Transverse colon (tissue), 4 donors: ENCODE results near the gene BEND7.

Source experiments
- POLR2A ChIP-seq: fragments of 450-650 bp; IDR thresholded peaks from one replicate; pipeline ENCODE4 v1.6.1; 2016; ENCODE audit warnings: antibody characterized with exemption, mild to moderate bottlenecking, moderate library complexity
- POLR2AphosphoS5 ChIP-seq, 3 donors: sonication (generic); formaldehyde crosslinking; IDR thresholded peaks; one replicate each; pipeline ENCODE4 v1.6.1; 2016; ENCODE audit warnings: antibody characterized with exemption in 3 of 3
- TF ChIP-seq, protein P1 (sequence below), 5 experiments: fragments of 200-600 bp in 3 of 5; fragments of 450-650 bp in 2 of 5; sonication (generic) in 3 of 5; IDR thresholded peaks; 1 replicate in 2 of 5; 2 replicates in 3 of 5; pipeline ENCODE4 v1.5.1; 2016 to 2017; ENCODE audit warnings: antibody characterized with exemption in 5 of 5, inconsistent platforms in 3 of 5, mild to moderate bottlenecking in 2 of 5, moderate library complexity in 1 of 5

DNA sequence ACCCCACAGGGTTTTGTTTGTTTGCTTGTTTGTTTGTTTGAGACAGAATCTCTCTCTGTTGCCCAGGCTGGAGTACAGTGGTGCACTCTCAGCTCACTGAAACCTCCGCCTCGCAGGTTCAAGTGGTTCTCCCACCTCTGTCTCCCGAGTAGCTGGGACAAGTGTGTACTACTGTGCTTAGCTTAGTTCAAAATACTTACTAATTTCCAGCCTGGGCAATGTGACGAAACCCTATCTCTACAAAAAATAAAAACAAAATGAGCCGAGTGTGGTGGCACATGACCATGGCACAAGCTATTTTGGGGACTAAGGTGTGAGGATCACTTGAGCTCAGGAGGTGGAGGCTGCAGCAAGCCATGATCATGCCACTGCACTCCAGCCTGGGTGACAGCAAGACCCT, 42.7 kb upstream of the BEND7 start:
- TF ChIP-seq POLR2A = no peak
- TF ChIP-seq, protein P1, sequence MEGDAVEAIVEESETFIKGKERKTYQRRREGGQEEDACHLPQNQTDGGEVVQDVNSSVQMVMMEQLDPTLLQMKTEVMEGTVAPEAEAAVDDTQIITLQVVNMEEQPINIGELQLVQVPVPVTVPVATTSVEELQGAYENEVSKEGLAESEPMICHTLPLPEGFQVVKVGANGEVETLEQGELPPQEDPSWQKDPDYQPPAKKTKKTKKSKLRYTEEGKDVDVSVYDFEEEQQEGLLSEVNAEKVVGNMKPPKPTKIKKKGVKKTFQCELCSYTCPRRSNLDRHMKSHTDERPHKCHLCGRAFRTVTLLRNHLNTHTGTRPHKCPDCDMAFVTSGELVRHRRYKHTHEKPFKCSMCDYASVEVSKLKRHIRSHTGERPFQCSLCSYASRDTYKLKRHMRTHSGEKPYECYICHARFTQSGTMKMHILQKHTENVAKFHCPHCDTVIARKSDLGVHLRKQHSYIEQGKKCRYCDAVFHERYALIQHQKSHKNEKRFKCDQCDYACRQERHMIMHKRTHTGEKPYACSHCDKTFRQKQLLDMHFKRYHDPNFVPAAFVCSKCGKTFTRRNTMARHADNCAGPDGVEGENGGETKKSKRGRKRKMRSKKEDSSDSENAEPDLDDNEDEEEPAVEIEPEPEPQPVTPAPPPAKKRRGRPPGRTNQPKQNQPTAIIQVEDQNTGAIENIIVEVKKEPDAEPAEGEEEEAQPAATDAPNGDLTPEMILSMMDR (IDR thresholded peaks at IDR 0.05) = no peak
- TF ChIP-seq POLR2AphosphoS5 (IDR thresholded peaks at IDR 0.05) = no peak
